Endothelial cell of umbilical vein (primary cell): ENCODE measurements around the gene SOX13. TPM values are rescaled to one million over a fixed set of nuclear protein-coding genes. Genes with fewer than 3 reads are reported as not detected.

Experiments
- BruUV-seq: library from RNA; stranded (reverse); fragments of 400-500 nt; replicated peaks from 2 replicates; lab custom pipeline; 2021; lab: Mats Ljungman, UMichigan
- CTCF ChIA-PET: fragments of 300-600, 350-600 bp; sonication (Branson Sonifier 250); formaldehyde crosslinking; loops from one replicate; lab custom pipeline; 2021; ENCODE audit warnings: antibody characterized with exemption, inconsistent platforms; lab: Charles Lee
- POLR2A ChIA-PET: fragments of 300-600, 350-600 bp; sonication (Branson Sonifier 250); formaldehyde crosslinking; loops from one replicate; lab custom pipeline; 2021; ENCODE audit warnings: antibody characterized with exemption, inconsistent platforms; lab: Charles Lee
- DNase-seq: peaks from one replicate; pipeline ENCODE4 v3.0.0-alpha.2; 2011; ENCODE audit warnings: low read depth, low spot score
- FAIRE-seq: peaks from 2 replicates; lab custom pipeline; 2011; peaks lifted over from hg19 to GRCh38; lab: Jason Lieb, UNC
- H2AFZ ChIP-seq: 2 replicates; pipeline ENCODE4 v1.6.0; 2012; ENCODE audit warnings: low read depth, low read length, control low read depth, inconsistent platforms
- H3K27ac ChIP-seq: 2 replicates; pipeline ENCODE4 v1.5.1; 2011; ENCODE audit warnings: low read depth, mild to moderate bottlenecking, control low read depth, low read length, moderate library complexity; ENCODE audit not compliant: insufficient read depth
- H3K27me3 ChIP-seq, 2 experiments: 2 replicates each; pipeline versions ENCODE4 v1.6.0 to v1.6.1; 2011; ENCODE audit warnings: low read length in 2 of 2, mixed read lengths in 1 of 2; ENCODE audit not compliant: control insufficient read depth in 2 of 2, insufficient read depth in 2 of 2
- H3K36me3 ChIP-seq, 2 experiments: 2 replicates in 1 of 2; 3 replicates in 1 of 2; pipeline ENCODE4 v1.5.1; 2011; ENCODE audit warnings: low read length in 2 of 2, mild to moderate bottlenecking in 1 of 2, moderate library complexity in 1 of 2; ENCODE audit not compliant: control insufficient read depth in 2 of 2, insufficient read depth in 2 of 2; ENCODE audit errors: extremely low read depth in 1 of 2
- H3K4me1 ChIP-seq: 3 replicates; pipeline ENCODE4 v1.5.1; 2011; ENCODE audit warnings: mild to moderate bottlenecking, low read length; ENCODE audit not compliant: control insufficient read depth, insufficient read depth; ENCODE audit errors: extremely low read depth
- H3K4me2 ChIP-seq: 2 replicates; pipeline ENCODE4 v1.6.1; 2011; ENCODE audit warnings: low read length, control low read depth, mixed read lengths; ENCODE audit not compliant: insufficient read depth
- H3K4me3 ChIP-seq, 3 experiments: fragments of 200-600 bp in 1 of 3; sonication (generic), shearing (Covaris generic) in 1 of 3; replicated peaks in 1 of 3; 2 replicates each; pipeline ENCODE4 v1.5.1; 2011 to 2016; ENCODE audit warnings: control low read depth in 3 of 3, low read length in 3 of 3, mild to moderate bottlenecking in 2 of 3, inconsistent platforms in 1 of 3, low read depth in 1 of 3, moderate library complexity in 1 of 3; ENCODE audit not compliant: insufficient read depth in 1 of 3
- H3K79me2 ChIP-seq: 2 replicates; pipeline ENCODE4 v1.6.0; 2012; ENCODE audit warnings: low read length, inconsistent platforms; ENCODE audit not compliant: control insufficient read depth, insufficient read depth
- H3K9ac ChIP-seq: replicated peaks from 2 replicates; pipeline ENCODE3; 2011; ENCODE audit warnings: low read length, control low read depth; ENCODE audit not compliant: insufficient read depth; ENCODE audit errors: extremely low read depth
- H3K9me1 ChIP-seq: replicated peaks from 3 replicates; pipeline ENCODE4 v1.6.0; 2011; ENCODE audit warnings: mild to moderate bottlenecking, low read length; ENCODE audit not compliant: control insufficient read depth, insufficient read depth; ENCODE audit errors: extremely low read depth
- H3K9me3 ChIP-seq: replicated peaks from 2 replicates; pipeline ENCODE4 v1.5.1; 2012; ENCODE audit warnings: low read length, inconsistent platforms; ENCODE audit not compliant: control insufficient read depth, insufficient read depth
- H4K20me1 ChIP-seq: replicated peaks from 2 replicates; pipeline ENCODE3; 2011; ENCODE audit warnings: mild to moderate bottlenecking, low read length; ENCODE audit not compliant: control insufficient read depth, insufficient read depth; ENCODE audit errors: extremely low read depth
- EZH2 ChIP-seq: IDR thresholded peaks from 2 replicates; pipeline ENCODE4 v1.6.1; 2012; ENCODE audit warnings: borderline replicate concordance, low read depth, mild to moderate bottlenecking, moderate library complexity, low read length, inconsistent platforms; ENCODE audit not compliant: severe bottlenecking
- FOS ChIP-seq: IDR thresholded peaks from 2 replicates; pipeline ENCODE4 v1.6.1; 2011; ENCODE audit warnings: mild to moderate bottlenecking, low read length, moderate library complexity, borderline replicate concordance; ENCODE audit not compliant: insufficient read depth
- JUN ChIP-seq: IDR thresholded peaks from 2 replicates; pipeline ENCODE4 v1.6.1; 2011; ENCODE audit warnings: borderline replicate concordance, low read depth; ENCODE audit not compliant: insufficient read length, insufficient read depth
- MYC ChIP-seq: IDR thresholded peaks from one replicate; pipeline ENCODE4 v1.6.1; 2011; ENCODE audit warnings: mild to moderate bottlenecking, low read depth, low read length
- POLR2A ChIP-seq: IDR thresholded peaks from 2 replicates; pipeline ENCODE4 v1.6.1; 2012; ENCODE audit warnings: low read depth, mild to moderate bottlenecking, control low read depth, low read length
- POLR2AphosphoS5 ChIP-seq: IDR thresholded peaks from 2 replicates; pipeline ENCODE4 v1.6.1; 2012; ENCODE audit warnings: low read depth, mild to moderate bottlenecking, control low read depth, low read length, moderate library complexity; ENCODE audit not compliant: insufficient read depth
- dilution Hi-C: fragments of 300-500 bp; cut with MboI; formaldehyde crosslinking; loops from one replicate; pipeline ENCODE4 v1.15.0; 2019; ENCODE audit warnings: low sequenced_read_pairs; ENCODE audit not compliant: extremely low pct_ligation_motif_present
- intact Hi-C: fragments of 100-400 bp; cut with micrococcal nuclease; formaldehyde crosslinking; loops from one replicate; pipeline ENCODE4 v1.10.0; 2022
- polyA plus RNA-seq, 4 experiments: library from polyadenylated mRNA; depleted of rRNA in 3 of 4; stranded (reverse) in 3 of 4; unstranded in 1 of 4; fragments of >200 nt; gene quantifications; 2 replicates each; pipeline versions ENCODE4 v1.2.1 to v1.2.3, GENCODE V29; 2011 to 2012; ENCODE audit warnings: missing spikeins in 1 of 4
- total RNA-seq: library from RNA; stranded (reverse); gene quantifications from 2 replicates; pipeline ENCODE4 v1.2.3, GENCODE V29; 2021
- TF ChIP-seq, protein P1 (sequence below), 2 donors: IDR thresholded peaks; 1 replicate in 1 of 2; 2 replicates in 1 of 2; pipeline ENCODE4 v1.5.1; 2011; ENCODE audit warnings: low read length in 2 of 2, mild to moderate bottlenecking in 2 of 2, moderate library complexity in 2 of 2, control low read depth in 1 of 2, inconsistent platforms in 1 of 2, low read depth in 1 of 2; ENCODE audit not compliant: insufficient read depth in 1 of 2; ENCODE audit errors: extremely low read depth in 1 of 2

Gene SOX13
- total and polyA plus RNA-seq, 2 donors (not counting 3 experiments of a cell fraction or from before 2014, with no cell fraction given) = 40.8 to 57.7 TPM

DNA sequence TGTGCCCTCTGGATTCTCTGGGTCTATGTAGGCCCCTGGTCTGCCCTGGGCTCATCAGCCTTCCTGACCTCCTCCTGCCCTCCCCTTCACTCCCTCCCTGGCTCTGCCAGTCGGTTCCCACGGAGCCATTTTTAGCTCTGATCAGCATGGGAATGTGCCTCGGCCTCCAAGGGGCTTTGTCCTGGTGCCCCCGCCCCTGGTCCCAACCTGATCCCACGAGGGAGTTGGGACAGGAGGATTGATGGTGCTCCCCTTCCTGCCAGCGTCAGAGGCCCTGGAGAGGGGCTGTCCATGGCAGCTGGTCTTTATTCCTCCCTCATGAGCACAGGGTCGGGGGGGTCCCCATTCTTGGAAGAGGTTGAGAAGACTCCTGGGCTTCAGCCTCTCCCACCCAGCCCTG, 54.0 kb downstream of the SOX13 start:
- FAIRE-seq = no peak
- BruUV-seq = TSS peak; percentile 49
- Histone ChIP-seq H3K4me2 (no peak overlapping the region), H2AFZ (no peak overlapping the region), H3K27me3 (no peaks in the 10 kb centered on the region), H3K36me3 (peaks cover 0 to 32% of the 10 kb centered on the region in 2 experiments), H3K9me1 (no peaks in the 10 kb centered on the region), H3K4me1 (peaks cover 26% of the 10 kb centered on the region), H4K20me1 (no peaks in the 10 kb centered on the region), H3K79me2 (no peaks in the 10 kb centered on the region), H3K9ac (no peak overlapping the region), H3K27ac (no peak overlapping the region), H3K4me3 (no peak overlapping the region), H3K9me3 (no peaks in the 10 kb centered on the region)
- ChIA-PET POLR2A (interaction anchor here (1.0 kb wide), 1 partner anchor 256 kb away, joined by 5 read pairs; no protein-coding TSS in a partner anchor), CTCF (interaction anchor here (1.0 to 19.0 kb wide), 10 partner anchors 13 to 261 kb away, joined by 3 to 903 read pairs (median 10); partner anchors contain the start of genes ETNK2, SNRPE and SOX13)
- dilution Hi-C loops (loop anchor here (25.0 kb wide), 1 partner anchor 265 kb away; the partner anchor contains the start of gene SNRPE), intact Hi-C loops (loop anchor here (1.0 to 10.0 kb wide), 7 partner anchors 19 to 500 kb away; partner anchors contain the start of genes ATP2B4 and SNRPE)
- no peak for DNase-seq
- TF ChIP-seq EZH2 (no peak), JUN (no peak), POLR2A (no peak), FOS (no peak), POLR2AphosphoS5 (no peak), MYC (no peak)
- TF ChIP-seq, protein P1, sequence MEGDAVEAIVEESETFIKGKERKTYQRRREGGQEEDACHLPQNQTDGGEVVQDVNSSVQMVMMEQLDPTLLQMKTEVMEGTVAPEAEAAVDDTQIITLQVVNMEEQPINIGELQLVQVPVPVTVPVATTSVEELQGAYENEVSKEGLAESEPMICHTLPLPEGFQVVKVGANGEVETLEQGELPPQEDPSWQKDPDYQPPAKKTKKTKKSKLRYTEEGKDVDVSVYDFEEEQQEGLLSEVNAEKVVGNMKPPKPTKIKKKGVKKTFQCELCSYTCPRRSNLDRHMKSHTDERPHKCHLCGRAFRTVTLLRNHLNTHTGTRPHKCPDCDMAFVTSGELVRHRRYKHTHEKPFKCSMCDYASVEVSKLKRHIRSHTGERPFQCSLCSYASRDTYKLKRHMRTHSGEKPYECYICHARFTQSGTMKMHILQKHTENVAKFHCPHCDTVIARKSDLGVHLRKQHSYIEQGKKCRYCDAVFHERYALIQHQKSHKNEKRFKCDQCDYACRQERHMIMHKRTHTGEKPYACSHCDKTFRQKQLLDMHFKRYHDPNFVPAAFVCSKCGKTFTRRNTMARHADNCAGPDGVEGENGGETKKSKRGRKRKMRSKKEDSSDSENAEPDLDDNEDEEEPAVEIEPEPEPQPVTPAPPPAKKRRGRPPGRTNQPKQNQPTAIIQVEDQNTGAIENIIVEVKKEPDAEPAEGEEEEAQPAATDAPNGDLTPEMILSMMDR (IDR thresholded peaks at IDR 0.05; ENCODE audit: extremely low read depth in 1 of 2, insufficient read depth in 1 of 2, low read depth in 1 of 2, low read length in 2 of 2) = no peak
